Measurements from ENCODE around the gene SREBF1. TPM values are rescaled to one million over a fixed set of nuclear protein-coding genes. Genes with fewer than 3 reads are reported as not detected.

SREBF1 gene
- total RNA-seq, 1 donor from 2014 or later, result 18.9 TPM

DNA sequence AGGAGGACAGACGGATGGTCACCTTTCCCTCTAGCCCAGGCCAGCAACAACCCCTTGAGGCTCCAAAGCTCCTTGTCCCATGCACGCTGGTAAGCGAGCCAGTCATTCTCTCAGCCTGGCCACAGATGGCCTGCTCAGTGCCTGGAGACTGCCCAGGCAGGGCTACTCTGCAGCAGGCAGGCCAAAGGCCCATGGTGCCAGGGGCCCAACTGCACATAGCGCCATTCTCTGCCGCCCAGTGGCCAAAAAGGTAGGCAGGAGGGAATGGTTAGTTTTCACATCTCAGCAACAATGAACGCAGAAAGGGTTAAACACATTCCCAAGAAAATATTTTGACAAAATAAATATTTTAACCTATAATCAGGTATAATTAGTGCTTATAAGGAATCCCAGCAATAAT lies 7.7 kb upstream of the SREBF1 start:
- DNase-seq (ENCODE audit: missing footprints) (peak; percentile 47), ATAC-seq (no peak)
- intact Hi-C loops (cut with DNase I), result no loop called here

- intact Hi-C loops (cut with DNase I), result no loop called here
- DNase-seq (ENCODE audit: missing footprints) (peak; percentile 60), ATAC-seq (no peak)
Observed at GRCh38 chr17:17844079-17844478, 7.3 kb upstream of the SREBF1 start.

GRCh38 chr17:17843096-17843495 lies 6.3 kb upstream of the SREBF1 start:
- peak; percentile 55 for DNase-seq (ENCODE audit: missing footprints)
- intact Hi-C loops (cut with DNase I), result no loop called here
- ATAC-seq, result no peak

DNA sequence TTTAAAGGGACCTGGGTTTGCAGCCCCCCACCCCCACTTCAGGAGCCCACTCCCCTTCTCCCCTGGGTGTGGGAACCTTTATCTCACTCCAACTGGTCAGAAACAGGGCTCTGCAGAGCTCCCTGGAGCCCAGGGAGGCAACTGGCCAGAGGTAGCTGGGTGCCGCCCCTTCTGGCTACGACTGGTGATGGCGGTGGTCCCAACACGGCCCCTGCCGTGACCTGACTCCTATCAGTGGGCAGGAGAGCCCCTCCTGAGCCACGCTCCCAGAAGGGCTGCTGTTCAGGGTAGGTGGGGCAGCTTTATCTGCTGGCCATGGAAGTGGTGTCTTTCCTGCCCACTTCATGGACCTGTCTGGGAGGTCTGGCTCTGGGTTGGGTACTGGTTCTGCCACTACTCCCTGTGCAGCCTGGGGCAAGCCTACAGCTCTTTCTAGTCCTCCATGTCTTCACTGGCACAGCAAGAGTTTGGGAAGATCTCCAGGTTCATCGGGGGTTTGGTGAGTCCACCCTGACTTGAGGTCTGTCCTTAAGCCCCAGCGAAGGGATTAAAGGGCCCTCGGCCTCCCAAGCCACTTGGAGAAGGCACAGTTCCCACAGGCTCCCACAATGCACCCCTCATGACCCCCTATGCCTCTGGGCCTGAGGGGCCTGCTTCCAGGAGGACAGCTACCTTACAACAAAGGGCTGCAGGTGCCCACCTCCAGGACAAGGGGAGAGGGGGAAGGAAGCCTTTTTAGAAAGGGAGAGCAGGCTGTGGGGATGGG lies 5.5 kb upstream of the SREBF1 start:
- DNase-seq (ENCODE audit: missing footprints) (peak; percentile 69), ATAC-seq (no peak)
- intact Hi-C loops (cut with DNase I), result no loop called here

DNA sequence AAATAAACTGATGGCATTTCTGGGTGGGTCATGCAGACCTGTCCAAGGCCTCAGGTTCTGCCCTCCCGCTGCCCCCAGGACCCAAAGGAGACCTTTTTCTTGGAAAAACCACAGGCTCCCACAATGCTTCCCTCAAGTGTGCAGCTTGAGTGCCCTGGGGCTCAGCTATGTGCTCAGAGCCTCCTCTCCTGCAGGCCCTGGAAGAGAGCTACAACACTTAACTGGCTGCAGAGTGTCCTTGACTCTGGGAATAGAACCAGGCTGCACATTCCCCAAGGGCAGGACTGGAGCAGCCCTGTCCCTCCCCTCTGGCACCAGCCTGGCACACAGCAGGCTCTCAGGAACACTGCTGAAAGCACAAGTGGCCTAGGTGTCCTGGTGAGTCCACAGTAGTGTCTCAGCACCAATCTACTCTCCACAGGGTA lies 4.8 kb upstream of the SREBF1 start:
- intact Hi-C loops (cut with DNase I), result no loop called here
- DNase-seq (ENCODE audit: missing footprints), result peak; percentile 81
- ATAC-seq, result peak; percentile 57

DNA sequence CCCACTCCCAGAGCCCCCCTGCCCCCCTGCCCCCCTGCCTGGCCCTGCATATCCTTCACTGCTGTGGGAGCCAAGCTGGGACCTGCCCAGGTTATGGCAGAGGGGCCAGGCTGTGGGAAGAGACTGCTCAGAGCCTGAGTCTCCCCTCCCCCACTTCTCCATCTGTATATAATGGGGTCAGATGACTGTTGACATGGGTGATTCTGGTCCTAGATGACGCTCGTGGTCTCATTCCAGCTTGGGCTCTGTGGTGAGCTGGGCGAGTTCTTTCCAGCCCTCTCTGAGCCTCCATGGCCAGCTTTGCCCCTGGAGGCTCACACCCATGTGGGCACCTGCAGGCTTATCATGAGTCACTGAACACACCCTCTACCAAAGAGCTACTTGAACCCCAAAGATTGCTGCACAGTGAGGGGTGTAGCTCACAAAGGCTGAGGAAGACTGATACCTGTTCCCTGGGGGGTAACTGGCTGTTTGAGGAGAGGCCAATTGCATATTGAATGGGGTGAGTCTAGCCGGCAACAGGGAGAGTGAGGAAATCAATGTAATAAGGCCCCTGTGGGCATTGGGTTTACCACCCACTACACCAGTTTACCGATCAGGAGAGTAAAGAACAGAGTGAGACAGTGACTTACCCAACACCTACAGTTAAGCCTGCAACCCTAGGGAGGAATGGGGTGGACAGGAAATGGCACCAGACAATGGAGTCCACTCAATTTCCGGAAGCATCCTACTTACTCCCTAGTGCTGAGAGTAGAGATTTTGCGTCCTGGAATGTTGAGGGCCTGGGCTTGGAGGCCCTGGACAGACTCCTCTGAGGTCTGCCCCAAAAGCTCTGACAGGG lies 4.2 kb upstream of the SREBF1 start:
- DNase-seq (ENCODE audit: missing footprints), result peak; percentile 14
- intact Hi-C loops (cut with DNase I), result no loop called here
- peak; percentile 0 for ATAC-seq

GRCh38 chr17:17839791-17840707 lies 3.3 kb upstream of the SREBF1 start:
- ATAC-seq (peak; percentile 71), DNase-seq (ENCODE audit: missing footprints) (peak; percentile 95)
- intact Hi-C loops (cut with DNase I), result no loop called here

GRCh38 chr17:17837966-17838962 lies 1.5 kb upstream of the SREBF1 start:
- intact Hi-C loops (cut with DNase I), result no loop called here
- peak; percentile 79 for DNase-seq (ENCODE audit: missing footprints)
- no peak for ATAC-seq

GRCh38 chr17:17837380-17837821 lies 615 bp upstream of the SREBF1 start:
- intact Hi-C loops (cut with DNase I), result no loop called here
- peak; percentile 33 for ATAC-seq
- DNase-seq (ENCODE audit: missing footprints), result peak; percentile 48

- intact Hi-C loops (cut with DNase I), result no loop called here
- ATAC-seq, result peak; percentile 80
- peak; percentile 98 for DNase-seq (ENCODE audit: missing footprints)
Observed at GRCh38 chr17:17836250-17836817, 452 bp downstream of the SREBF1 start.

DNA sequence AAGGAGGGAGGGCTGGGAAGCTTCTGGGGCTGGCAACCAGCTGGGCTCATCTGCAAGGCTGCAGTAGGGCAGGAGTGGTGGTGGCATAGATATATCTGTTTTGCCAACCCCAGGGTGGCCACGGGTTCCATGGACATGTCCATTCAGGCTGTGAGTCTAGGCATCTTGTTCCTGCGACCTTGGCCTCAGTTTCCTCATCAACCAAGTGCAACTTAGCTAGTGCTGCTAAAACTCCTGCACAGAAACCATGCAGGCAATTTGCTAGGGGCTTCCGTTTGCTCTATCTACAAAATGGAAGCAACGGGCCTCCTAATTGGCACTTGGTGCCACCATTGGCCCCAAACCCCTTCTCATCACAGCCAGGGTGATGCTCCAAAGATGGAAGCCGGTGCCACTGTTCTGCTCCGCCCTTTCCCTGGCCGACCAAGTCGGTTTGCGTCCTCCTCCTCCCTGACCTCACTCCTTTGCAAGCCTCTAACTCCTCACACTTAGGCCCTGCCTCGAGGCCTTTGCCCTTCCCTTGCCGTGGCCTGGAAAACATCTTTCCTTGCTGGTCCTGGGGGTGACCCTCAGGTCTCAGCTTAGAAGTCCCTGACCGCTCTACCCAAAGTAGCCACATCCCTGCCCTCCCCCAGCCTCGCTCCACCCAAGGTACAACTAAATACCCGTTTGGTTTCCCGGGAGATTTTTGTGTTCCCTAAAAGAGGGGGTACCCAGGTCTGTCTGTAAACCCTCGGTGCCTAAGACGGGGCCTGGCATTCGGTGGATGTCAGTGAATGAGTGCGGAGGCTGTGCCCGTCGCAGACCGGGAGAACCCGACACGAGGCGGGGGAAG lies 1.2 kb downstream of the SREBF1 start:
- intact Hi-C loops (cut with DNase I), result no loop called here
- ATAC-seq, result no peak
- DNase-seq (ENCODE audit: missing footprints), result peak; percentile 9

DNA sequence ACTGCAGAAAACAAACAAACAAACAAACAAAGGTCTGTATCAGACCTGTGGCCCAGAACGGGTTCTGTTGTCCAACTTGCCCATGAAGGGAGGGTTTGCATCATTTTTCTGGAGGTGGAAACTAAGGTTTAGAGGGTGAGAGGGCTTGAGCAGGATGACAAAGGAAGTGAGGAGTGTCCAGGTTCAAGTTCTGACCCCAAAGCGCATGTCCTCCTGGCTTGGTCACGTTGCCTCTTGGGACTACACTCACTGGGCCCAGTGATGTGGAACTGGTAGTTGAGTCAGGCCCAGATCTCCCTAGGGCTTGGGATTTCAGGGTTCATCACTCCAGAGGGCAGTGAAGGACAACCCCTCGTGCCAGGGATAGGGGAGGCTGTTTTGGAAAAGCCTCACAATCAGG lies 1.8 kb downstream of the SREBF1 start:
- ATAC-seq (no peak), DNase-seq (ENCODE audit: missing footprints) (no peak)
- intact Hi-C loops (cut with DNase I), result no loop called here

DNA sequence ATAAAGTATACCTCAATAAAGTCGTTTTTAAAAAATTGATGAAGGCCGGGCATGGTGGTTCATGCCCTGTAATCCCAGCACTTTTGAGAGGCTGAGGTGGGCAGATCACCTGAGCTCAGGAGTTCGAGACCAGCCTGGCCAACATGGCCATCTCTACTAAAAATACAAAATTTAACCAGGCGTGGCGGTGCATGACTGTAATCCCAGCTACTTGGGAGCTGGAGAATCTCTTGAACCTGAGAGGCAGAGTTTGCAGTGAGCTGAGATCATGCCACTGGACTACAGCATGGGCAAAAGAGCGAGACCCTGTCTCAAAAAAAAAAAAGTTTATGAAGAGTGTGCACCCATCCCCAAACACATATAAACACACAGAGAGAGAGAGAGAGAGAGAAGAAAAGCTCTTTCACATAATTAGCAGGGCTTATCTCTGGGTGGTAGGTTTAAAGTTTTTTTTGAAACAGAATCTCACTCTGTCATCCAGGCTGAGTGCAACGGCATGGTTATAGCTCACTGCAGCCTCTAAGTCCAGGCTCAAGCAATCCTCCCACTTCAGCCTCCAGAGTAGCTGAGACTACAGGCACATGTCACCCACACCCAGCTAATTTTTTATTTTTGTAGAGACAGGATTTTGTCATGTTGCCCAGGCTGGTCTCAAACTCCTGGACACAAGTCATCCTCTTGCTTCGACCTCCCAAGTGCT lies 3.0 kb downstream of the SREBF1 start:
- DNase-seq (ENCODE audit: missing footprints) (peak; percentile 15), ATAC-seq (no peak)
- intact Hi-C loops (cut with DNase I), result no loop called here

DNA sequence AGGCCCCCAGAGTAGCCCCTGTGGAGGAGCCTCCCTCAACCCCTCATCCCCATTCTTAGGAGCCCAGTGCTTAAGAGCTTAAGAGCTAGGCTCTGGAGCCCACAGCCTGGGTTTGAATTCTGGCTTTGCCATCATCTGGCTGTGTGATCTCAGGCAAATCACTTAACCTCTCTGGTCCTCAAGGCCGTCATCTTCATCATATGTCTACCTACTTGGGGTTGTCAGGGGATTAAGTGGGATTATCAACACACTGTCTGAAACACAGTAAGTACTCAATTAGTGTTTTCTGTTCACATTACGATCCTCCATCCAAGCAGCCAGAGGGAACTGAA lies 4.8 kb downstream of the SREBF1 start:
- intact Hi-C loops (cut with DNase I), result no loop called here
- ATAC-seq, result no peak
- DNase-seq (ENCODE audit: missing footprints), result no peak

DNA sequence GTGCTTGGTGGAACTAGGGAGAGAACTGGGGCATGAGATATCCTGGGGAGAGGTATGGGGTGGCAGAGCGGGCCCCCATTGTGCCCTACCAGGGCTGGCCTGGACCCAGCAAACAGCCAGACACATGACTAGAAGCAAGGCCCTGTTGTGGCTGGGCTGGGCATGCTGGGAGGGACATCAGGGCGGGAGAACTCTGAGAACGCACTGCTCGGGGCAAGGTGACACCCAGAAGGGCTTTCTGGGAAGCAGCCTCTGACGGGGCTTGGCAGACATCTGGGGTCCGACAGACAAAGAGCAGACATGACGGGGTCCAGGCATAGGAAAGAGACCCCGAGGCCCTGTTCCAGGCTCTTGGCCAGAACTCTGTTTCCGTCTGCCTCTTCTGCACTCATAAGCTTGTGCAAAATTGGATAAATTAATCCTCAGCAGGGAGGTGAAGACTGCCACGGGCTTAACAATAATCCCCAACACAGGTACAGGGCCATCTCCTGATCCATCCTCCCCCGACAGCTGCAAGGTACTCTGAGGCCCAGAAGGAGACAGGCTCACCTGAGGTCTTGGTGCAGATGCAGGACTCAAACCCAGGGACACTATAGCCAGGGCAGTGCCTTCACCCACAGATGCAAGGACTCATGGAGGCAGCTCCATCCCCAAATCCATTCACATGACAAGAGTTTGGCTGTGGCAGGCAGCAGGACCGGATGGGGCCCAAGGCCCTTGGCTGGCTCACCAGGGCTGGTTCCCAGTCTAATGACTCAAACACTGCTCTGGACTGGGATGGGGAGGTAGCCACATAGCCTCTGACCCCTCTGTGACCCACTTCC lies 5.4 kb downstream of the SREBF1 start:
- intact Hi-C loops (cut with DNase I), result no loop called here
- ATAC-seq, result no peak
- DNase-seq (ENCODE audit: missing footprints), result no peak

All from Right ventricle myocardium inferior (tissue), 1 donor.